ENCODE measurements around the gene CCDC60.

The CCDC60 gene

GRCh38 chr12:119578112-119578511 lies 243.6 kb downstream of the CCDC60 start:
- H3K4me3 ChIP-seq (ENCODE audit: control insufficient read depth, low read depth, low read length), result no peak overlapping the region
- TF ChIP-seq CTCF (IDR thresholded peaks at IDR 0.05; ENCODE audit: control insufficient read depth, insufficient read depth, low read depth, low read length, missing control alignments), result no peak
- no peak for DNase-seq (ENCODE audit: low read depth)

- DNase-seq (ENCODE audit: low read depth), result no peak
- no peak for TF ChIP-seq CTCF (IDR thresholded peaks at IDR 0.05; ENCODE audit: control insufficient read depth, insufficient read depth, low read depth, low read length, missing control alignments)
- no peak overlapping the region for H3K4me3 ChIP-seq (ENCODE audit: control insufficient read depth, low read depth, low read length)
Measured at GRCh38 chr12:119589097-119589496, 254.6 kb downstream of the CCDC60 start.

- DNase-seq (ENCODE audit: low read depth), result no peak
- no peak overlapping the region for H3K4me3 ChIP-seq (ENCODE audit: control insufficient read depth, low read depth, low read length)
- no peak for TF ChIP-seq CTCF (IDR thresholded peaks at IDR 0.05; ENCODE audit: control insufficient read depth, insufficient read depth, low read depth, low read length, missing control alignments)
Measured at GRCh38 chr12:119589634-119590033, 255.1 kb downstream of the CCDC60 start.
